OCI-LY7 (cell line): ENCODE data around the gene ITSN1.

Experiments
- CTCF ChIP-seq: fragments of 200-600 bp; sonication (generic); conservative IDR thresholded peaks from 2 replicates; pipeline ENCODE4 v1.5.1; 2014; ENCODE audit warnings: mild to moderate bottlenecking, antibody characterized with exemption, low read length, moderate library complexity, mixed read lengths
- EZH2phosphoT487 ChIP-seq: fragments of 200-600 bp; sonication (generic); IDR thresholded peaks from 2 replicates; pipeline ENCODE4 v1.6.1; 2018; ENCODE audit warnings: low read depth, borderline replicate concordance, mild to moderate bottlenecking, mixed run types, antibody characterized with exemption, low read length, moderate library complexity, mixed read lengths

GRCh38 chr21:33721081-33721480 lies 78.8 kb downstream of the ITSN1 start:
- no peak for TF ChIP-seq CTCF
- no peak for TF ChIP-seq EZH2phosphoT487
